Measurements from ENCODE around the gene CRB1.
A peak's percentile ranks its signal among the peaks of the same experiment; 100 is the strongest.

The CRB1 gene

DNA sequence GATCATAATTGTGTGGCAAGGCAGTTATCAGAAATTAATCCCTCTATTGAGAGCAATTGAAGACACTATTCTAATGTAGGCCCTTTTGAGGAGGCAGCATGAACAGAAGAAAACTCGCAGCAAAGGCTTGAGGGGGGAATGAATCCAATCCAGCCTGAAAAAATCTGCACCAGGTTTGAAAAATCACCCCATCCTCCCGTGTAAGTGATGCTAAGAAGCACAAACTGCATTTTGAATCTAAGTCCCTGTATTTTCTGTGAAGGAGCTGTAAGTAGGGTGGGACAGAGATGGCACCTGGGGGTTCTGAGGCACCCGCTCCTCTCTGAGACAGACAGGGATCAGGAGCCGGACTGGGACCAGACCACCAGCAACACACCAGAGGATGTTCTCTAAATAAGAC, at the start of gene CRB1:
TSS of gene CRB1 (plus strand) at position 241 of the 400 bp plus-strand sequence. CDS start 161 bp downstream, outside the sequence.
- DNase-seq, result peak; percentile 33

DNA sequence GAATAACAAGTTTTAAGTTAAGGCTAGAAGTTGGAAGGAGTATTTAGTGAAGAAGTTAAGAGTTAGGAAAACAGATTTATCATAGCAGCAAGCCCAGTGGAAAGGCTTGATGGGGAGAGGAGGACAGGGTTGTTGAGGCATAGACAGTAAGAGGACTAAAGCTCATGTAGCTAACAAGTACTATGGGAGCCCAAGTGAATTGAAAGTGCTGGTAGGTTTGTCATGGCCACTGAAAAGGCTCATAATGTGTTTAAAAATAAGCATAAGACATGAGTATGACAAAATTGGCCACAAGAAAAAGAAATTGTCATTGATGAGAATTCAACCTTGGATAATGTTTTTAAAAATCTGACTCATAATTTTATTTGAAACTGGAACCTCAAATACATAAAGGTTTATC, 49.2 kb upstream of the CRB1 start:
- DNase-seq, result no peak

DNA sequence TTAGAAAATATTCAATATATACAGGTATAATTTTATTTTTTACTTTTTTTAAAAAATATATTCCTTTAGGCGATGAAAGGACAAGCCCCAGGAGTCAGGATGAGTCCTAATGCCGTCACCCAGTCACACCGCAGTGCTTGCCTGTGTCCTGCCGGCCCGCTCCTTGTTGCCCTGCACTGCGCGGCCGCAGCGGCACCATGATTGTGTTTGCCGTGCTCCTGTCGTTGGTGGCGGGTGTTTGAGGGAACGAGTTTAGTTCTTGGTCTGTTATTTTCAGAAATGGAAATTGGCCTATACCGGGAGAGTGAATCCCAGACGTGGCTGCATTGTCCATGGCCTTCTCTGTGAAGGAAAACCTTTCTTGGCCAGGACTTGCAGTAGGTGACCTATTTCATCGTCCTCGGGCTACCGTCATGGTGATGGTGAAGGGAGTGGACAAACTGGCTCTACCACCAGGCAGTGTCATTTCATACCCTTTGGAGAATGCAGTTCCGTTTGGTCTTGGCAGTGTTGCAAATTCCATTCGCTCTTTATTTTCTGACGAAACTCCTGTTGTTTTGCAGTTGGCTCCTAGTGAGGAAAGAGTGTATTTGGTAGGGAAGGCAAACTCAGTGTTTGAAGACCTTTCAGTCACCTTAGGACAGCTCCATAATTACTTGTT, 45.9 kb upstream of the CRB1 start:
- DNase-seq, result no peak

DNA sequence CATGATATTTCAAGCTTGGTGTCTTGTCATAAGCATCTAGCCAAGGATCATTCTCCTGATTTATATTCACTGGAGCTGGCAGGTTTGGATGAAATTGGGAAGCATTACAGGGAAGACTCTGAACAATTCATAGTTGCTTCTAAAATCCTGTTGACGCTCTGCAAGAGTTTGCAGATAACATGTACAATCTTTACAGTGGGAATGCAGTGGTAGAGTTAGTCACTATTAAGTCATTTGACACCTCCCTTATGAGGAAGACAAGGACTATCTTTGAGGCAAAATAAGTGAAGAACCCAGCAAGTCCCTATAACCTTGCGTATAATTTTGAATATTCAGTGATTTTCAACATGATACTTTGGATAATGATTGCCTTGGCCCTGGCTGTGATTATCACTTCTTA, 45.3 kb upstream of the CRB1 start:
- no peak for DNase-seq

DNA sequence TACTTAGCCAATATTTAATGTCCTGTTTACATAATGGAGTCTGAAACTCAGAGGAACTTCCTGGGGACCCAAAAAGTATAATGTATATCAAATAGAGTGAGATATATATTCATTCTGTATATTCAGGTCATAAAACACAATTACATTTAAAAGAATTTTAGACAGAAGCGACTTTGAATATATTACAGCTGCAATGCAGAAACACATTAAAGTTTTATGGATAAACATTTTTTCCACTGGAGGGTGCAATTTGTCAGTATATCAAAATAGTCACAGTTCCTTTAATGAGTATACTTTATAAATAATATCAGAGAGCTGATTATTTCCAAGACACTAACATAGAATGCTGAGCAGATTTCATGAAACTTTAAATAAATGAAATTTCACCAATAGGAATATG, 43.9 kb upstream of the CRB1 start:
- DNase-seq, result no peak

DNA sequence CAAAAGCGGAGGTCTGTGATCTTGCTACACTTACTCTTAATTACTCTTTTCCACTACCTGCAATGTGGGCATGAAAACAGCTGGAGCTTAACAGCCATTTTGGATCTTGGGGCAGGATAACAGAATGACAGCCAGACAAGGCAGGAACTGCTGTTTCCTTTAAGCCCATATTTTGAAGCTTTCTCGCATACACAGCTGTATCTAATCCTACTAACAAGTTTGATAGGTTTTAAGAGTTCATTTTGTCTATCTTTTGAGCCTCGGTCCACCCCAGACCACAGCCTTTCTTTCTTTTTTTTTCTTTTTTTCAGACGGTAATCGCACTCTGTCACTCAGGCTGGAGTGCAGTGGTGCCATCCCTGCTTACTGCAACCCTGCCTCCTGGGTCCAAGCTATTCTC, 42.4 kb upstream of the CRB1 start:
- DNase-seq, result no peak

DNA sequence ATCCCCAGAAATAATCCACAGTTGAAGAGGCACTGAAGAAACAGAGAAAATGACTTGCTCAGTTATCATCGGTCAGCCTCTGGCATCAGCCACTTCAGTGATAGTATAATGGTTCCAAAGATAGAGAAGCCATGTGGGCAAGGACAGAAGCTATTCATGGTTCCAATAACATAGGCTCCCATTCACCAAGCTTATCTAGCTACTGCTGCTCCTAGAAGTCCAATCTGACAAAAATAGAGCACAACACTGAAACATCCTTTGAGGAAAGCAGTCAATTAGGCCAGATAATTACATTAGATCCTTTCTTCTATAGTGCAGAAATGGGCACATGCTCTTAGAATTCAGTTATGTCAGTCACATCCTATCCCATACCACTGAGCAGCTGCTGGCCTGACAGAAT, 33.5 kb upstream of the CRB1 start:
- no peak for DNase-seq

DNA sequence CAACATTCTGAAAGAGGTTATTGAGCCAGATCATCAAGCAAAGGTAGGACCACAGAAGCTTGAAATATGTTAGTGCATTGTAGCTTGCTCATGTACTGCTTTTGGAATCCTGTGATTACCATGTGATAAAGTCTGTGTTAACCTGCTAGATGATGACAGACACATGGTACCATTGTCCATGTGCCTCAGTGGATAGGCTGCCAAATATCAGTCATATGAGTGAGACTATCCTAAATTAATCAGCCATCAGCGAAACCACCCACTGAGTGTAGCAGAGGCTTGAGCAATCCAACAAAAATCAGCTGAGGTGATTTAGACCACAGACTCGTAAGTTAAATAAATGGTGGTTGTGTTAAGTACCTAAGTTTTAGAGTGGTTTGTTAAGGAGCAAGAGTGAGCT, 32.7 kb upstream of the CRB1 start:
- no peak for DNase-seq

DNA sequence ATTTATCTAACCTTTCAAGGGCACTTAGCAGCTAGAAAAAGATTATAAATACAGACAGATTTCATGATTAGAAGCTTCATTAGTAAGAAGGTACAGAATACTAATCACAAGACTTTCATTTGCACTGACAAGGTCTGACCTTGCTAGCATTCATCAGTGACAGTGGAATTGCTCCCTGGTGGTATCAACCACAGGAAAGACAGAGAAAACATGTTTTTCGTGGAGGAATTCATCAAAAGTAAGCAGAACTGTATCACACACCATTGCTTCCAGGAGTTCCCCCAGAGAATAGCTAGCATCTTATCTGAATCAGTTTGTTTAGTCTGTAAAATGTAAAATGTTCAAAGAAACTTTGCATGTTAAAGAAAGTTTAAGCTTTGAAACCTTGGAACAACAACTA, 20.6 kb upstream of the CRB1 start:
- no peak for DNase-seq

DNA sequence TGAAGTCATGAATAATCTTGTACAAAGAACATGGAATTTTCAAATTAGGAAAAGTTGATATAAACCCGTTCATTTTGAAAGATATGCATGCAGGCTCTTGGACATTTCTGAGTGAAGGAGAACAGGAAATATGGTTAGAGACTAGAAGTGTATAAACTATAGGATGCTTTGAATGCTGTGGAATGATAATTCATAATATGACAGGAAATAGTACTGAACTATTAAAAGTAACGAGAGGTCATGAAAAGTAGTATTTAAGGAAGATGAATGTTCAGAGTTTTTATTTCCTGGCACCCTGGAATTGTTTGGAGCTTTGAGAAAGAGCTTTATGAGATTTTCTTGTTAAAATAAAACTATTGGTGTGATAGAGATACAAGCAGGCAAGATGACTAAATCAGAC, 18.7 kb upstream of the CRB1 start:
- no peak for DNase-seq

DNA sequence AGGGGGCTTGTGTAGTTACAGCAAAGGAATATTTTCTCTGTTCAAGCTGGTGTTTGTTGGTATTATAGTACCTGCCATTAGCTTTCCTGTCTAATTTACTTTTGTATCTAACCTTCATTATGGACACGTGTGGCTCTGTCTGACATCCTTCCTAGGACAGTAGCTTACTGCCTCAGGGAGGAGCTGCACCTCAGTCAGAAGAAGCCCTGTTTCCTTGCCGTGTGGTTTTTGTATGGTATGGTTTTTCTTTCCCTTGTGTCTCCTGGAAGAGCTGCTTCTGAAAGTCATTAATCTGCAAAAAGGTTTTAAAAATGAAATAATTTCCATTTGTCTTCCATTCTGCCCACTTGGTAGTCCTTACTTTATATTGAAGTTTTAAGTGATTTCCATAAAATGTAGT, 17.4 kb upstream of the CRB1 start:
- DNase-seq, result no peak

DNA sequence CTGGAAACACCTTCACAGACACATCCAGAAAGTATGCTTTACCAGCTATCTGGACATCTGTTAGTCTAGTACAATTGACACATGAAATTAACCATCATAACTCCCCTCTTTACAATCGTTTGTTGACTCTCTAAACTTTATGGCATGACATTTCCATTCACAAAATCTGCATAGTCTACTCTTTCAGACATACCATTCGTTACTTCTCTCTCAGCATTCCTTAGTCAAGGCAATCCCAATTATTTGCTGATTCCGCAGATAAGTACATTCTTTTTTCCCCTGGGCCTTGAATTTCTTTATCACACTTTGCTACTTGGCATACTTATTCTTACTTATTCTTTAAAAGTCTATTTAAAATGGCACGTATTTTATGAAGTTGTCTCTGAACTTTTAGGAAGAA, 15.1 kb upstream of the CRB1 start:
- no peak for DNase-seq

DNA sequence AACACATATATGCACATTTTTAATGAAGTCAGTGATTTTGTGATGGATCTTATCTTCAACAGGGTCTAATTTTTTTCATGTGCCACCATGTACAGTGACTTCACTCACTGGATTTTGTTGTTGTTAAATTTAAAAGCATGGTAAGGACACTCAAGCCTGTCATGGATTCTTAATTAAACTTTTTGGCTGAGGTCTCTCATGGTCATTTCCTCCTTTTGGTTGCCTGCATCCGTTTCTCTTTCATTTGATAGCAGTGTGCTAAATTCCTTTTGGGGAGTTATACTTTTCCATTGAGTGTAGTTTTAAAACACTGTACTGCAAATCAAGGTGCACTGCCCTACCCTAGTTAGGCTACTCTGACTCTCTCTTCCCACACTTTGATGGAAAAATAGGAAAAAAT, 13.2 kb upstream of the CRB1 start:
- no peak for DNase-seq

DNA sequence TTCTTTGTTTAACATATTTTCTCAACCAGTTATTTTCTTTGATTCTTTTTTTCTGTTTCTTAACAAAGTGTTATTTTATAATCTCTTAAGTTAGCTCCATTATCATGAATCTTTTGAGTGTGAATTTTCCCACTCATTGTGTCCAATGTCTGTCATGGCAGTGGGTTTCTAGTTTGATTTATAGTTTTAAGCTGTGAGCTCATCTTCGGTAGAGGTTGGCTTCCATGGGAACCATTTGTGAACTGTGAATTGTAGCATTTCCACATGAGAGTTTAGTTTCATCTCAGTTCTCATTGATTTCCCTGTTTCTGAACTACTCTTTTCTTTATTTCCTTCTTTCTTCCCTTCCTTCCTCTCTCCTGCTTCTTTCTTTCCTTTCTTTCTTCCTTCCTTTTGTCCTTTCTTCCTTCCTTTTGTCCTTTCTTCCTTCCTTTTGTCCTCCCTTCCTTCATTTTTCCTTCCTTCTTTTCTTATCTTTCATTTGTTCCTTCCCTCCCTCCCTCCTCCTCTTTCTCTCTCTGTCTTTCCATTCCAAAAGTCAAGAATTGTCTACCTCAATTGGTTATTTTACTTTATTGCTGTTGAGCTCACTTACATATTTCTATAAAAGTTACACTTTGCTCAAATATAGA, 3.0 kb upstream of the CRB1 start:
- DNase-seq, result no peak

DNA sequence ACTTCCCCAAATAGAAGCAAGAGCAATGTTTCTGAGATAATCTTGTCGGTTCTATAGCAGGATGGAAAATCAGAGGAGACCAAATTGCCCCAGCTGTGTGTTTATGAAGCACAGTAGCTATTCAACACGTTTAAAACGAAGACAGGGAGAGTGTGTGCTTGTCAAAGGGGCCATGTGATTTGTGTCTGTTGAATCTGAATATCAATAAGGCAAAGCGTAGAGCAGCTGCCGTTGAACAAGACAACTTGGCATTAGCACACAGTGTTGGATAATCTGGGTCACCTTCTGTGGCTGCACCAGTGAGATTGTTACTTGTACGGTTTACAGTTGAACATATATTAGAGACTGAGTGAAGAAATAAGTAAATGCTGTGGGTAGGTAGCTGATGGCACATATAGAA, 1.0 kb downstream of the CRB1 start:
- DNase-seq, result peak; percentile 85

DNA sequence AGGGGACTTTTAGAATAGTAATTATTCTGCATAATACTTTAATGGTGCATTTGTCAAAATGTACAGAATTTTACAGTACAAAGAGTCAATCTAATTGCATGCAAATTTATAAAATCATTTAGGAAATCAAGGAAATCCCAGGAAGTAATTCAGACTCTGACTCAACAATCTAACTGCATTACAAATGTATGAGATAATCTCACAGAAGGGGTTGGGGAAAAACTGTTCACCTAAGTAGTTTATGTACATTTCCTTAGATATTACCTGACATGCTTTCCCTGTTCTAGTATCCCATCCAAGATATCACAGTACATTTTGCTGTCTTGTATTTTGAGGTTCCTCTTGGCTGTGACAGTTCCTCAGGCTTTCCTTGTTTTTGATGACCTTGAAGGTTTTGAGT, 4.7 kb downstream of the CRB1 start:
- no peak for DNase-seq

DNA sequence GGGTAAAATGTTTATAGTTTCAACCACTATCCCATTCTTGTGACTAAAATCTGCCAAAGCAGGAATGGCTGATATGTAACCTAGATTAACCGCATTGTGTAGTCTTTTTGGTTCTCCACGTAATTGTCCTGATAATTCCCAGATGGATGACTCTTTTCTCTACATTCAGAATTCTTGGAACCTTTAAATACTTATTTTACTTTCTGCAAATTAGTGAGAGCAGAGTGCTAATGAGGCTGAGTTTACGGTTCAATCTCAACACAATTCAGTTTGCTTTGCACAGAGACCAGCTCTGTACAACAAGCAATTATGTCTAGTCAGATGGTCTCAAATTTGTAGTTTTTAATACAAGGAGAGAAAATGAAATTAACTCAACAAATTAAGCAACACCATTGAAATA, 9.1 kb downstream of the CRB1 start:
- DNase-seq, result no peak

DNA sequence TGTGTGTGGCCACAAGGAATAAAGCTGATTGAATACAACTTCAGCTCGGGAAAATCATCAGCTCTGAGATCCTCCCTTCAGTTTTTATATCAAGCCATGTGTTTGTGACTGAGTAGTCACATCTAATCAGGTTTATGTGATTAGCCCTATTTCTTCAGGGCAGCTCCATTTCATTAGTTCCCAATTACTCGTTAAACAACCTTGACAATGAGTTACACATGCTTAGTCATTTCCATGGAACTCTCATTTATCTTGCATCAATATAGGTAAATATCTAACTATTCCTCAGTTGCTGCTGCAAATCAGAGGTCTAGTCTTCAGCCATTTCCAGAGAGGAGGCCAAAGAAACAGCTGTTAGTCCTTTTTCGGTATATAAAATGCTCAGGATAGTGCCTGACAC, 16.3 kb downstream of the CRB1 start:
- no peak for DNase-seq

DNA sequence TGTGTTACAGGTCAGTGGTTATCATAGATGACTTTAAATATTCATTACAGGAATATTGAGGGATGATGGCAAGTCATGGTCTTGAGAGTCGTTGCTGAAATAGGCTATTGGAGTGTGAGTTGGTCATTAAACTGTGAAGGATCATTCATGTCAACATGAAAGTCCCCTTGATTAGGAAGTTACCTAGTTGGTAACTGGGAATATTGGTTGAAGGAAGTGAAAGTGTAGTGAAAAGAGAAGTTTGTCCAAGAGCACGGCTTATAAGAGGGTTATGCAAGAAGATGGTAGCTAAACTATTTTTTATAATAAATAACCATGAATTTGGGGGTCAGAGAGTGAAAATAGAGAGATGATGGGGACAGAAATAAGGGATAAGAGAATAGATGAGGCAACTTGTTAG, 16.9 kb downstream of the CRB1 start:
- no peak for DNase-seq

DNA sequence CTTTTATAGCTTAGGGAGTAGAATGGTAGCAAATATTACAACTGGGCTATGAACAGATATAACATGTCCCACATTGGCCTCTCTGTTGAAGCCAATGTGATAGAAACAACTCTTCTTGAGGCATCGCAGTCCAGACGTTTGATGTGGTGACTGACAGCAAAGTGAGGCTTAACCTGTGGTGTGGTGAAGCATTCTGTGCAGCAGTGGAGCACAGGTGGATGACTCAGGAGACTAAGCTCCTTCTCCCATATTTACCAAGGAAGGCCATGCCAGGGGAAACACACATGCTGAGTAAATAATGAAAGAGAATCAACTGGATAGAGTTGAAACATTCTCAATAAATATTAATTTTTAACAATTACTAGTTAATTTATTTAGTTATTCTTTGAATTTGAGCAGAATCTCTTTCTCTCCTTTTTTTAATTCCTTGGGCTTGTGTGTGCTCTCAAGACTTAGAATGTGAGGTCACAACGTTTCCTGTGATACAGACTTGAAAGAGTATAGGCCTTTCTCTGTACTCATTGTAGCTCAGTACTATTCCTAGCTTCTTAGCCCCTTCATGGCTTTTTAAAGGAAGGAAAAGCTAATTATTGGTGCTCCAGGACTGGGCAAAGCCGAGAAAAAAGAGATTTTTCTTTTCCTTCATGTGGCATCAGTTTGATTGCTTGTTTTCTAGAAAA, 17.6 kb downstream of the CRB1 start:
- DNase-seq, result no peak

DNA sequence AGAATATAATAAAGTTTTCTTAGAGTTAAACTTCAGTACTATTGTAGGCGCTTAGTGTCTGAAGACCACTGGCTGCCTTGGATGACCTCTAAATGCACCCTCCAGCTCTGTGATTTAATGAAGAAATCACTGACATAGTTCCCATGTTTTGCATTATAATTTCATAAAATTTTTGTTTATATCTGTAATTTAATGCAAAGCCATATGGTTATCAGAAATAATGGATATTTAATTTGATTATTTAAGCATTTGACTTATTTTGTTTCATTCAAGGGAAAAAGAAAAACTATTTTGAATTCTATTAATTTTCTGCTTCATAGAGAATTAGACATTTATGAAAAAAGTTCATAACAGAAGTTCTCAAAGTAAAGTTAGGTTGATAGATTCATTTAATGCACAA, 18.6 kb downstream of the CRB1 start:
- no peak for DNase-seq

DNA sequence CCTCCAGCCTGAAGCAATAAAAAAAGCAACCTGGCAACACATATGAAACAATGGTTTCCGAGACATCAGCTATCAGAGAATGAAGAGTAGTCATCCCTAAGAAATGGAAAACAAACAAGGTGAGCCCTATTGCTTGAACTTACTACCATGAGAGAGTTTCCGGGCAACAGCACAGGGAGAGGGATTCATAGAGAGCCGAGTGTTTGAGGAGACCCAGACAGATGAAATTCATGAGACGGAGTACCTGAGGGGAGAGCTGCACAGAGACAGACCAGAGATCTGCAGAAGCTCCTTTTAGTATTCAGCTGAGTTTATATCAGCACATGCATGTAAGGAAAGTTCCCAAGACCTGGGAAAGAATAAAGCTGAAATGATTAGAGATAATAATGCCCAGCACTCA, 19.8 kb downstream of the CRB1 start:
- DNase-seq, result no peak

DNA sequence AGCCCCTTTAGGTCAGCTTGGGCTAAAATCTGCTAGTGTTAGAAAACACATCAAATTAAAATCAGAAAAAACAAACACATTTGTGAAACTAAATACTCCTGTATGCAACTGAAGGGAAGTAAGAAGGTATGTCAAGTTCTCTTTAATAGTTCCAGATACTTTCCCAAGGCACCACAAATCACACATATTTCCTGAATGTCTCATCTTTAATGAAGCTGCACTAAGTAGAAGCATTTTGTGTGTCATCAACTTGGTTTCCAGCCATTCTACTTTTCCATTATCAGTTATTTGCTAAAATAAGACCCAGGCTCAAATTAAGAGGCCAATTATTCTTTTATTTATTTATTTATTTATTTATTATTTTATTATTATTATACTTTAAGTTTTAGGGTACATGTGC, 34.7 kb downstream of the CRB1 start:
- no peak for DNase-seq

DNA sequence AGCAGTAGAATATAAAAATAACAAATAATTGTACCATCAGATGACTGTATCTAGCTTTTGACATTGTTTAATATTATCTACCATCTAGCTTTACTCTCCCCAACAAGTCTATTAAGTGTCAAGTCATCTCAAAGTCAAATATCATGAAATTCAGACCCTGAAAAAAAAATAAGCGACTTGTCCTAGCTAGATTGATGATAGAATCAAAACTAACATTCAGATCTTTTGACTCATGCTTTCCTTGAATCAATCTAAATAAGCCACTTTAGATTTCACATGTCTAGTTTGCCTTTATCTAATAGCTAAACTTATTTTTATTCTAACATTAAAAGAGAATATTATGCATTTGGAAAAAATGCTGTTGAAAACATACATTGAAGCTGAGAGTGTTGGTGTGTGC, 35.4 kb downstream of the CRB1 start:
- no peak for DNase-seq
